Omental fat pad (tissue), 4 donors: ENCODE data around the gene PACSIN1. TPM values are rescaled to one million over a fixed set of nuclear protein-coding genes. Genes with fewer than 3 reads are reported as not detected.

ENCODE experiments used
- ATAC-seq: fragments of 150-250 bp; one replicate; pipeline ENCODE4 v1.9.1; 2016; ENCODE audit warnings: mild to moderate bottlenecking, moderate library complexity; ENCODE audit not compliant: low FRiP score
- DNase-seq: peaks from one replicate; pipeline ENCODE4 v3.0.0-alpha.2; 2019; ENCODE audit warnings: low spot score
- total RNA-seq, 4 donors: library from RNA; depleted of rRNA; stranded (reverse); fragments of >200 nt; gene quantifications; one replicate each; pipeline ENCODE4 v1.1.0, GENCODE V29; 2016
- TF ChIP-seq, protein P1 (sequence below), 3 donors: fragments of 450-650 bp; IDR thresholded peaks; one replicate each; pipeline ENCODE4 v1.5.1; 2016 to 2017; ENCODE audit warnings: antibody characterized with exemption in 3 of 3, mild to moderate bottlenecking in 3 of 3, moderate library complexity in 2 of 3

The PACSIN1 gene
- total RNA-seq, 4 donors from 2014 or later = not detected

DNA sequence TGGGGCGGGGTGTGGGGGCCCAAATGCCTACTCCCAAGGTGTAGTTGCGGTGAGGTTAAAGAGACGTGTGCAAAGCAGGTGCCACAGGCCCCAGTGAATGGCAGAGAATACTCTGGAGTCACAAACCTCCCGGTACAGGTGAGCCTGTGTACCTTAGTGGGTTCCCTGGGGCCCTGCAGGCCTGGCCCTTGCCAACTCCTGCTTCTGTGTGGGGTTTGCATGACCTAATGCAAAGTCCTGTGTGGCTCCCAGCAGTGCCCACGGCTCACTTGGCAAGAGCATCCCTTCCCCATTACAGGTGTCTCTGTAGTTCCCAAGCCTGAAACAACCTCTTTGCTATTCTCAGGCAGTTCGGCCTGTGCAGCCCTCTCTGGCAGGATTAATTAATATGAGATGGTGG lies 72.7 kb downstream of the PACSIN1 start:
- DNase-seq = no peak
- TF ChIP-seq, protein P1, sequence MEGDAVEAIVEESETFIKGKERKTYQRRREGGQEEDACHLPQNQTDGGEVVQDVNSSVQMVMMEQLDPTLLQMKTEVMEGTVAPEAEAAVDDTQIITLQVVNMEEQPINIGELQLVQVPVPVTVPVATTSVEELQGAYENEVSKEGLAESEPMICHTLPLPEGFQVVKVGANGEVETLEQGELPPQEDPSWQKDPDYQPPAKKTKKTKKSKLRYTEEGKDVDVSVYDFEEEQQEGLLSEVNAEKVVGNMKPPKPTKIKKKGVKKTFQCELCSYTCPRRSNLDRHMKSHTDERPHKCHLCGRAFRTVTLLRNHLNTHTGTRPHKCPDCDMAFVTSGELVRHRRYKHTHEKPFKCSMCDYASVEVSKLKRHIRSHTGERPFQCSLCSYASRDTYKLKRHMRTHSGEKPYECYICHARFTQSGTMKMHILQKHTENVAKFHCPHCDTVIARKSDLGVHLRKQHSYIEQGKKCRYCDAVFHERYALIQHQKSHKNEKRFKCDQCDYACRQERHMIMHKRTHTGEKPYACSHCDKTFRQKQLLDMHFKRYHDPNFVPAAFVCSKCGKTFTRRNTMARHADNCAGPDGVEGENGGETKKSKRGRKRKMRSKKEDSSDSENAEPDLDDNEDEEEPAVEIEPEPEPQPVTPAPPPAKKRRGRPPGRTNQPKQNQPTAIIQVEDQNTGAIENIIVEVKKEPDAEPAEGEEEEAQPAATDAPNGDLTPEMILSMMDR (IDR thresholded peaks at IDR 0.05) = no peak
- no peak for ATAC-seq

DNA sequence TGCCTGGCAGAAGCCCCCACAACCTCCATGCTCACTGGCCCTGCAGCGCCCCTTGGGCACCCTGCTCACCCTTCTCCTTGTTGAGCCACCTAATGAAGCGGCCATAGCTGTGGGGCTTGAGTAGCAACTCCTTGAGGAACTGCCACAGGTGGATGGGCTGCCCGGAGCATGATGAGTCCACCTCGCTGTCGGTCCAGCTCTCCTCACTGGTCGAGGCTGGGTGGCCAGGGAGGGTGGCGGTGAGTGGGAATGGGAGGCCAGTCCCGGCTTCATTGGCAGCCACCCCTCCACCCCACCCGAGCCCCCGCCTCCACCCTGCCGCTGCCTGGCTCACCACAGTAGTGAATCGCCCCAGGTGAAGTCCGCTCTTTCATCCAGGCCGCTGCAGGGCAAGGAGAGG lies 73.3 kb downstream of the PACSIN1 start:
- TF ChIP-seq, protein P1 (IDR thresholded peaks at IDR 0.05) = no peak
- DNase-seq (no peak), ATAC-seq (no peak)

DNA sequence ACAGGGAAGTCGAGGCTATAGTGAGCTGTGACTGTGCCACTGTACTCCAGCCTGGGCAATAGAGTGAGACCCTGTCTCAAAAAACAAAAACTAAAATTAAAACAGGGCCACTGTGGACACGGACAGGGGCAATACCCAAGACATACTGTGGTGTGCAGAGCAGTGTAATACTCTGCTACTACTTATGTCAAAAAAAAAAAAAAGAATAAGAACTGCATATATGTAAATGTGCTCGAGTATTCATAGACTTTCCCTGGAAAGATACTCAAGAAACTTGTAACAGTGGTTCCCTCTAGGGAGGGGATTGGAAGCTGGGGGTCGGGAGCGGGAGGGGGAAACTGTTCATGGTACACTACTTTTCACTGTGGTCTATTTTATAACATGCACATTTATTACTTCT lies 74.3 kb downstream of the PACSIN1 start:
- no peak for DNase-seq
- TF ChIP-seq, protein P1 (IDR thresholded peaks at IDR 0.05) = no peak
- ATAC-seq = no peak

DNA sequence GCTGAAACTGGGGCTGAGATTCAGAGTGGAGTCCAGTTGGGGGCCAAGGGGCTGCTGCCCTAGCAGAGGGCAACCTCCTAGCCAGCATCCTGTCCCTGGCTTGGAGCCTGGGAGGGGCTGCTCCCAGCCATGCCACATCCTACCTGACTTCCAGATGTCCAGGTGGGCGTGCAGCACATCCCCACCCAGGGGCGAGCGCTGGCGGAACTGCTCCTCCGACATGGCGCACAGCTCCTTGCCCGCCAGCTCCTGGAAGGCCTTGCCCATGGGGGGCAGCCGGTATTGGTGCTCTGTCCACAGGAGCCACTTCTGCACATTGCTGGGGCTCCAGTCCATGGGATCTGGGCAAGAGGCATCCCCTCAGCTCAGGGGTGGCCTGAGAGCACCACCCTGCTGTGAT lies 75.0 kb downstream of the PACSIN1 start:
- ATAC-seq (no peak), DNase-seq (no peak)
- TF ChIP-seq, protein P1 (IDR thresholded peaks at IDR 0.05) = no peak

DNA sequence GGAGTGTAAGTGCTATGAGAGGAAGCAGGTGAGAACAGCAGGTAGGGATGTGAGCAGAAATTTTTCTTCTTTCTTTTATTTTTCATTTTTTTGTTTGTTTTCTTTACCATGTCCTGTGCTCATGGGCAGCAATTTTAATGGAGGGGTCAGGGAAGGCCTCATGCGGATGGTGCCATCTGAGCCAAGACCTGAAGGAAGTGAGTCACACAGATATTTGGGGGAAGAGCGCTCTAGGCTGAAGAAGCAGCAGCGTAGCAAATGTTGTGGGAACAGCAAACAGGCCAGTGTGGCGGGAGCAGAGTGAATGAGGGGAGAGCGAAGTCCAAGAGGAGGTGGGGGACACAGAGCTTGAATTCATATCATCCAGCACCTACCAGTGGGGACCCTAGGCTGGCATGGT lies 77.5 kb downstream of the PACSIN1 start:
- DNase-seq = no peak
- no peak for ATAC-seq
- TF ChIP-seq, protein P1 (IDR thresholded peaks at IDR 0.05) = no peak

DNA sequence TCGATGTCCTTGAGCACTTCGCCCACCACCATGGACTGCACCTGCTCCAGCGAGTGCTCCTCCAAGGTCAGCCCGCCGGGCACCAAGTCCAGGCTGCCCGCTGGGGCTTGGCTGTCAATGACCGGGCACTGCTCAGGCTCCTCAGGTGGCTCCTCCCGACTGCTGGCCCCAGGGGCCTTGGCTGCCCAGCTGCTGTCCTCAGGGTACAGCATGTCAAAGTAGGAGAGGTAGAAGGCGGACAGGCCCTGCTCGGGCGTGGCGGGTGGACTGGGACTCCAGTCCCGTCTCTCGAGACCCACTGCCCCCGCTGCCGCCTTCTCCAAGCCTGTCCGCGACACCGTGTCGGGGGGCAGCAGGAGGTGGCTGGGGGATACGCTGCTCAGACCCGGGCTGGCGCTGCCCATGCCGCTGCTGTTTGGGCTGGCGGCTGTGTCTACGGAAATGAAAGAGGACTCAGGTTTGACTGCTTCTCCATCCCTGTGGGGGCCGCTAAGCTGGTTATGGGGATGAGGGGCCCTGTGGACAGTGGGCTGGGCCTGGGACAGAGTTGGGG lies 78.3 kb downstream of the PACSIN1 start:
- ATAC-seq (no peak), DNase-seq (no peak)
- TF ChIP-seq, protein P1 (IDR thresholded peaks at IDR 0.05) = no peak

DNA sequence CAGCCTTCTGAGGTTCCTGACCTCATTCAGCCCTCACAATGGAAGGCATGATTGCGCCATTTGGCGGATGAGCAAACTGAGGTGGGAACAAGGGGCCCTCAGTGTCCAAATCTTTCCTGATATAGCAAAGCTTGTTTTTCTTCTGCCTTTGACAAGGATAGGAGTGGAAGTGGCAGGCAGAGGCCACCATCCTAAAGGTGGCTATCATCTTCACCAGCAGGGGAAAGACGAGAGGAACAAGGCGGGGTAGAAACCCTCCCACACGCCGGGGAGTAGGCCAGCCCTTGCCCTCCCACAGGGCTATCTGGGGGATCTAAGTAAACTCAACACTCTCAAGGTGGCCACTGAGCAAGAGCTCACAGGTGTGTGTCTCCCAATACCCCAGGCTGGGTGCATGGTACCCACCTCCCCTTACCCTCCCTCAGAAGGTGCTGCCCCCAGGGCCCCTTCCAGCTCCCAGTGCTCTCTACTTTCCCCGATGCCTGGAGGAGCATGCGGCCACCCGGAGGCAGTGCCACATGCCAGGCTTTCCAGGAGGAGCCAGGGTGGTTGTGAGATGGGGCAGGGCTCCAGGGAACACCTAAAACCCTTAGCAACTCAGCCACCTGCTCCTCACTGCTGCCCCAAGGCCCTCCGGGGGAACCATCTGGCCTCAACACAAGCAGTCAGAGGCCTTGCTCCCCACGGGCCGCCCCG lies 79.0 kb downstream of the PACSIN1 start:
- DNase-seq = no peak
- TF ChIP-seq, protein P1 (IDR thresholded peaks at IDR 0.05) = no peak
- ATAC-seq = no peak
